ENCODE data around the gene GLP2R.

The GLP2R gene

GRCh38 chr17:9833922-9834321 lies 8.2 kb downstream of the GLP2R start:
- H3K4me3 ChIP-seq (ENCODE audit: low read depth, low read length) = no peak overlapping the region
- DNase-seq (ENCODE audit: low read depth) = no peak
- TF ChIP-seq CTCF (IDR thresholded peaks at IDR 0.05; ENCODE audit: low read depth, low read length, missing control alignments) = no peak

- no peak for TF ChIP-seq CTCF (IDR thresholded peaks at IDR 0.05; ENCODE audit: low read depth, low read length, missing control alignments)
- DNase-seq (ENCODE audit: low read depth) = no peak
- no peak overlapping the region for H3K4me3 ChIP-seq (ENCODE audit: low read depth, low read length)
These were observed 12.1 kb downstream of the GLP2R start for GRCh38 chr17:9837551-9838471.

- TF ChIP-seq CTCF (IDR thresholded peaks at IDR 0.05; ENCODE audit: low read depth, low read length, missing control alignments) = no peak
- no peak for DNase-seq (ENCODE audit: low read depth)
- no peak overlapping the region for H3K4me3 ChIP-seq (ENCODE audit: low read depth, low read length)
These were observed 13.7 kb downstream of the GLP2R start for GRCh38 chr17:9839433-9839832.

GRCh38 chr17:9842057-9842758 lies 16.5 kb downstream of the GLP2R start:
- H3K4me3 ChIP-seq (ENCODE audit: low read depth, low read length) = no peak overlapping the region
- no peak for TF ChIP-seq CTCF (IDR thresholded peaks at IDR 0.05; ENCODE audit: low read depth, low read length, missing control alignments)
- DNase-seq (ENCODE audit: low read depth) = no peak

GRCh38 chr17:9843152-9844010 lies 17.7 kb downstream of the GLP2R start:
- no peak overlapping the region for H3K4me3 ChIP-seq (ENCODE audit: low read depth, low read length)
- DNase-seq (ENCODE audit: low read depth) = no peak
- TF ChIP-seq CTCF (IDR thresholded peaks at IDR 0.05; ENCODE audit: low read depth, low read length, missing control alignments) = no peak

- DNase-seq (ENCODE audit: low read depth) = no peak
- no peak overlapping the region for H3K4me3 ChIP-seq (ENCODE audit: low read depth, low read length)
- no peak for TF ChIP-seq CTCF (IDR thresholded peaks at IDR 0.05; ENCODE audit: low read depth, low read length, missing control alignments)
These were observed 18.4 kb downstream of the GLP2R start for GRCh38 chr17:9844153-9844552.
